GM12878 (cell line): ENCODE data around the gene MAP2K2. TPM values are rescaled to one million over a fixed set of nuclear protein-coding genes. Genes with fewer than 3 reads are reported as not detected.

Experiments used
- ATAC-seq: fragments of 200-7000 bp; cut with Tn5 transposase; 3 replicates; pipeline ENCODE4 v1.9.1; 2020; ENCODE audit warnings: mild to moderate bottlenecking, moderate library complexity
- BruUV-seq: library from RNA; stranded (reverse); fragments of 400-500 nt; replicated peaks from 2 replicates; lab custom pipeline; 2021; lab: Mats Ljungman, UMichigan
- CTCF ChIA-PET: fragments of 300-600 bp; sonication (Branson Sonifier 250); formaldehyde crosslinking; extraction: SDS; loops from one replicate; lab custom pipeline; 2021; ENCODE audit warnings: inconsistent platforms; lab: Yijun Ruan, JAX
- POLR2A ChIA-PET: fragments of 350-600 bp; formaldehyde crosslinking; extraction: SDS; loops from one replicate; lab custom pipeline; 2021; ENCODE audit warnings: inconsistent platforms; lab: Charles Lee
- RAD21 ChIA-PET: fragments of 300-600 bp; sonication (Branson Sonifier 250); formaldehyde crosslinking; loops from one replicate; lab custom pipeline; 2023; ENCODE audit warnings: antibody characterized with exemption; ENCODE audit not compliant: unreplicated experiment; lab: Charles Lee
- SMC1A ChIA-PET: fragments of 300-600 bp; sonication (Branson Sonifier 250); formaldehyde crosslinking; loops from one replicate; lab custom pipeline; 2023; ENCODE audit not compliant: unreplicated experiment, uncharacterized antibody; lab: Charles Lee
- DNase-seq: peaks from one replicate; pipeline ENCODE4 v3.0.0-alpha.2; 2011; ENCODE audit warnings: low read depth, low spot score
- FAIRE-seq: peaks from 3 replicates; lab custom pipeline; 2011; peaks lifted over from hg19 to GRCh38; lab: Jason Lieb, UNC
- H2AFZ ChIP-seq: 2 replicates; pipeline ENCODE4 v1.6.0; 2011; ENCODE audit warnings: low read depth, low read length, control low read depth; ENCODE audit not compliant: control insufficient read depth
- H3K27ac ChIP-seq: 2 replicates; pipeline ENCODE4 v1.5.1; 2011; ENCODE audit warnings: control low read depth; ENCODE audit not compliant: control insufficient read depth, insufficient read depth
- H3K27me3 ChIP-seq, 2 experiments: replicated peaks in 1 of 2; 2 replicates each; pipeline versions ENCODE4 v1.6.0 to v1.6.1; 2011; ENCODE audit warnings: low read length in 1 of 2; ENCODE audit not compliant: control insufficient read depth in 2 of 2, insufficient read depth in 2 of 2
- H3K36me3 ChIP-seq, 2 experiments: 2 replicates each; pipeline ENCODE4 v1.5.1; 2011; ENCODE audit warnings: low read length in 1 of 2; ENCODE audit not compliant: control insufficient read depth in 2 of 2, insufficient read depth in 2 of 2
- H3K4me1 ChIP-seq: 2 replicates; pipeline ENCODE4 v1.6.1; 2011; ENCODE audit warnings: mild to moderate bottlenecking, low read length, moderate library complexity, mixed read lengths; ENCODE audit not compliant: control insufficient read depth, insufficient read depth
- H3K4me2 ChIP-seq: 2 replicates; pipeline ENCODE4 v1.6.0; 2011; ENCODE audit warnings: control low read depth; ENCODE audit not compliant: control insufficient read depth, insufficient read depth
- H3K4me3 ChIP-seq: fragments of 200-600 bp; sonication (generic); 2 replicates; pipeline ENCODE4 v1.5.1; 2016
- H3K79me2 ChIP-seq: 2 replicates; pipeline ENCODE4 v1.6.0; 2011; ENCODE audit warnings: low read length; ENCODE audit not compliant: control insufficient read depth, insufficient read depth
- H3K9ac ChIP-seq: 2 replicates; pipeline ENCODE4 v1.8.0; 2011; ENCODE audit warnings: low read length, control low read depth, mixed read lengths; ENCODE audit not compliant: control insufficient read depth, insufficient read depth
- H3K9me3 ChIP-seq: replicated peaks from 3 replicates; pipeline ENCODE4 v1.5.1; 2011; ENCODE audit warnings: mild to moderate bottlenecking, low read length; ENCODE audit not compliant: control insufficient read depth, insufficient read depth
- H4K20me1 ChIP-seq: 2 replicates; pipeline ENCODE4 v1.6.0; 2011; ENCODE audit not compliant: control insufficient read depth, insufficient read depth
- BHLHE40 ChIP-seq, 2 experiments: fragments of 450-650 bp in 1 of 2; IDR thresholded peaks; 2 replicates each; pipeline ENCODE4 v1.6.1; 2011 to 2017; ENCODE audit warnings: low read depth in 2 of 2, borderline replicate concordance in 1 of 2, improper control_type of control experiment in 1 of 2, low read length in 1 of 2, mild to moderate bottlenecking in 1 of 2
- ESRRA ChIP-seq: IDR thresholded peaks from 2 replicates; pipeline ENCODE4 v1.6.1; 2012; ENCODE audit warnings: mild to moderate bottlenecking, low read length, improper control_type of control experiment
- ETV6 ChIP-seq, 2 experiments: fragments of 450-650 bp in 1 of 2; IDR thresholded peaks in 1 of 2; conservative IDR thresholded peaks in 1 of 2; 2 replicates each; pipeline ENCODE4 v1.6.1; 2014; ENCODE audit warnings: antibody characterized with exemption in 1 of 2, borderline replicate concordance in 1 of 2, low read depth in 1 of 2, mild to moderate bottlenecking in 1 of 2, moderate library complexity in 1 of 2
- JUNB ChIP-seq: IDR thresholded peaks from 2 replicates; pipeline ENCODE4 v1.6.1; 2016; ENCODE audit warnings: antibody characterized with exemption, mild to moderate bottlenecking
- KDM1A ChIP-seq: fragments of 200-600 bp; sonication (generic); IDR thresholded peaks from 2 replicates; pipeline ENCODE4 v1.6.1; 2016; ENCODE audit warnings: borderline replicate concordance
- LARP7 ChIP-seq: fragments of 450-650 bp; IDR thresholded peaks from 2 replicates; pipeline ENCODE4 v1.6.1; 2017; ENCODE audit warnings: mild to moderate bottlenecking
- MAX ChIP-seq: IDR thresholded peaks from 2 replicates; pipeline ENCODE4 v1.6.1; 2012; ENCODE audit warnings: low read depth, low read length, improper control_type of control experiment
- PAX5 ChIP-seq: IDR thresholded peaks from 2 replicates; pipeline ENCODE4 v1.6.1; 2011; ENCODE audit warnings: low read depth, low read length, borderline replicate concordance
- PRDM15 ChIP-seq: fragments of 450-650 bp; formaldehyde crosslinking; IDR thresholded peaks from 2 replicates; pipeline ENCODE4 v1.4.0; 2020; ENCODE audit warnings: mild to moderate bottlenecking, moderate library complexity
- RUNX3 ChIP-seq: IDR thresholded peaks from 2 replicates; pipeline ENCODE4 v1.6.1; 2012; ENCODE audit warnings: low read length, inconsistent platforms
- TAF1 ChIP-seq: IDR thresholded peaks from 2 replicates; pipeline ENCODE4 v1.6.1; 2011; ENCODE audit warnings: mild to moderate bottlenecking, low read depth, low read length, borderline replicate concordance
- WGBS: methylation state at CpG from one replicate; pipeline ENCODE4 v1.1.6; 2016; ENCODE audit warnings: low lambda C conversion rate; ENCODE audit not compliant: insufficient replicate concordance, insufficient coverage; ENCODE audit errors: missing lambda C conversion rate; 5-methylcytosine and 5-hydroxymethylcytosine counted together
- in situ Hi-C: fragments of 300-500 bp; cut with MboI; formaldehyde crosslinking; loops from 9 replicates; pipeline ENCODE4 v1.14.3; 2018; ENCODE audit warnings: mixed read lengths
- intact Hi-C: fragments of 100-400 bp; cut with micrococcal nuclease; formaldehyde crosslinking; loops from one replicate; pipeline ENCODE4 v1.14.2; 2022; ENCODE audit not compliant: unreplicated experiment
- polyA plus RNA-seq, 11 experiments: library from polyadenylated mRNA; depleted of rRNA in 4 of 11; unstranded in 6 of 11; stranded (reverse) in 5 of 11; fragments of >200 nt; fragmentation: Nextera tagmentation in 4 of 11; fragmentation: Illumina TruSeq in 1 of 11; extraction: Ambion mirVana in 4 of 11; extraction: Trizol in 1 of 11; gene quantifications; 1 replicate in 1 of 11; 2 replicates in 10 of 11; pipeline versions ENCODE4 v1.2.1 to v1.2.3, GENCODE V29; 2011 to 2016; ENCODE audit warnings: inconsistent platforms in 2 of 11, missing spikeins in 2 of 11, low read depth in 1 of 11
- total RNA-seq, 4 experiments: library from RNA; depleted of rRNA in 3 of 4; stranded (reverse); fragments of >200 nt in 3 of 4; fragmentation: Illumina TruSeq in 1 of 4; extraction: Trizol in 1 of 4; gene quantifications; 2 replicates each; pipeline versions ENCODE4 v1.2.1 to v1.2.3, GENCODE V29; 2013 to 2021

MAP2K2 gene
- total and polyA plus RNA-seq, 10 of the 15 experiments (the other 5 are each of a cell fraction or from before 2014, with no cell fraction given) = 1.00 to 210 (median 53.5) TPM

DNA sequence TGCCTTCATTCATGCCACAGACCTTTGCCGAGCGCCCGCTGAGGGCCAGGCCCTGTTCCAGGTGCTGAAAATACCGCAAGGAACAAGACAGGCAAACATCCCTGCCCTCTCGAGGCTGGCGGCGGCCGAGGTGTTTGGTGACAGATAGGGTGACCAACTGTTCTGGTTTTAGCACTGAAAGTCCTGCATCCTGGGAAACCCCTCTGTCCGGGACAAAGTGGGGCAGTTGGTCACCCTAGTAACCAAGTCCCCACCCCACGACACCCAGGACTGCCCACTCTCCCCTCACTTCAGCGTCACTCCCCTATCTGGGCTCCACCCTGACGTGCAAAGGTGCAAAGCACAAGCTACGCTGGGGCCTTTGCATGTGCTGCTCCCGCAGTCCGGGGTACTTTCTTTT, 74.5 kb downstream of the MAP2K2 start:
- FAIRE-seq (no peak), DNase-seq (no peak), ATAC-seq (no peak)
- intact Hi-C loops = no loop called here
- Histone ChIP-seq H3K9ac (no peak overlapping the region), H3K4me1 (0 out of 2 replicates have a peak, but pooled peaks cover 2% of the 10 kb centered on the region), H4K20me1 (peaks cover 9% of the 10 kb centered on the region; the same call in 1 of the 2 replicates), H3K79me2 (peaks cover 34% of the 10 kb centered on the region), H3K27ac (no peak overlapping the region), H3K36me3 (peaks cover 27 to 46% of the 10 kb centered on the region in 2 experiments), H3K4me2 (no peak overlapping the region), H2AFZ (no peak overlapping the region), H3K4me3 (no peak overlapping the region), H3K27me3 (no peaks in the 10 kb centered on the region), H3K9me3 (no peaks in the 10 kb centered on the region)
- ChIA-PET RAD21 (no interaction called here), CTCF (no interaction called here), POLR2A (interaction anchor here (0.5 to 0.6 kb wide), 2 partner anchors 8 to 1752 kb away, joined by 3 to 5 read pairs; no protein-coding TSS in a partner anchor), SMC1A (no interaction called here)
- TF ChIP-seq MAX = no peak
- no peak for TF ChIP-seq RUNX3
- no peak for TF ChIP-seq KDM1A
- in situ Hi-C loops = no loop called here
- TSS peak; percentile 29 for BruUV-seq
- 90% methylated on average over 15 of the region's 15 CpGs for WGBS

- in situ Hi-C loops = no loop called here
- no peak overlapping the region for H2AFZ ChIP-seq
- ChIA-PET CTCF (no interaction called here), POLR2A (no interaction called here), SMC1A (no interaction called here), RAD21 (no interaction called here)
- H3K27me3 ChIP-seq = no peaks in the 10 kb centered on the region
- WGBS = 83% methylated on average over 20 of the region's 33 CpGs
- H4K20me1 ChIP-seq = peaks cover 9% of the 10 kb centered on the region; the same call in 1 of the 2 replicates
- no peaks in the 10 kb centered on the region for H3K4me1 ChIP-seq
- no peak overlapping the region for H3K4me2 ChIP-seq
- DNase-seq = no peak
- no peak overlapping the region for H3K4me3 ChIP-seq
- peaks cover 14 to 32% of the 10 kb centered on the region in 2 experiments for H3K36me3 ChIP-seq
- H3K27ac ChIP-seq = no peak overlapping the region
- H3K9ac ChIP-seq = no peak overlapping the region
- no peak for FAIRE-seq
- intact Hi-C loops = no loop called here
- BruUV-seq = no TSS peak
- H3K9me3 ChIP-seq = no peaks in the 10 kb centered on the region; the same call in 2 of the 3 replicates
- H3K79me2 ChIP-seq = peaks cover 21% of the 10 kb centered on the region
- no peak for ATAC-seq
- TF ChIP-seq PRDM15 (no peak), LARP7 (no peak), ESRRA (no peak), JUNB (no peak), TAF1 (no peak), PAX5 (no peak), BHLHE40 (IDR thresholded peaks at IDR 0.05; ENCODE audit: borderline replicate concordance in 1 of 2, low read depth in 2 of 2, low read length in 1 of 2) (no peak), ETV6 (conservative IDR thresholded peaks at IDR 0.05 in 1 of 2, IDR thresholded peaks at IDR 0.05 in 1 of 2; ENCODE audit: borderline replicate concordance in 1 of 2, low read depth in 1 of 2) (no peak)
Measured at GRCh38 chr19:4046946-4047683, 76.8 kb downstream of the MAP2K2 start.
